G401 (cell line): ENCODE measurements around the gene APEX2. TPM values are rescaled to one million over a fixed set of nuclear protein-coding genes. Genes with fewer than 3 reads are reported as not detected.
"Not testable (repeated sequence)": the region's sequence is repeated elsewhere in the genome, so short reads cannot be mapped to it uniquely, and the experiment has no call there.

Experiments used
- DNase-seq: peaks from one replicate; pipeline ENCODE4 v3.0.0-alpha.2; 2015; ENCODE audit warnings: low spot score
- in situ Hi-C: cut with HindIII; loops from 2 replicates; pipeline ENCODE4 v1.10.0; 2016; ENCODE audit warnings: low sequenced_read_pairs, mixed read lengths
- total RNA-seq: library from RNA; depleted of rRNA; stranded (reverse); fragments of >200 nt; shearing (Covaris generic); gene quantifications from 2 replicates; pipeline ENCODE4 v1.2.3, GENCODE V29; 2014

Gene APEX2
- total RNA-seq, 1 experiment from 2014 or later = 10.7 TPM

GRCh38 chrX:55007656-55008055, 7.5 kb downstream of the APEX2 start:
- in situ Hi-C loops = no loop called here
- DNase-seq = no peak

GRCh38 chrX:55008571-55009358, 8.6 kb downstream of the APEX2 start:
- no peak for DNase-seq

GRCh38 chrX:55011294-55011693, 11.1 kb downstream of the APEX2 start:
- in situ Hi-C loops = no loop called here
- DNase-seq = no peak

More at GRCh38 chrX:55008571-55009358, 8.6 kb downstream of the APEX2 start:
- in situ Hi-C loops = no loop called here

GRCh38 chrX:55014897-55015299, 14.7 kb downstream of the APEX2 start:
- in situ Hi-C loops = no loop called here
- no peak for DNase-seq

GRCh38 chrX:55026143-55026542, 26.0 kb downstream of the APEX2 start:
- in situ Hi-C loops = no loop called here
- no peak for DNase-seq

- DNase-seq = no peak
- in situ Hi-C loops = no loop called here
Observed at GRCh38 chrX:55026840-55027239, 26.7 kb downstream of the APEX2 start.

- in situ Hi-C loops = no loop called here
- DNase-seq = no peak
Observed at GRCh38 chrX:55028040-55028439, 27.9 kb downstream of the APEX2 start.

- no peak for DNase-seq
- in situ Hi-C loops = no loop called here
Observed at GRCh38 chrX:55028611-55029010, 28.4 kb downstream of the APEX2 start.

GRCh38 chrX:55029291-55029690, 29.1 kb downstream of the APEX2 start:
- no peak for DNase-seq
- in situ Hi-C loops = no loop called here

- no peak for DNase-seq
- in situ Hi-C loops = no loop called here
Observed at GRCh38 chrX:55030271-55031205, 30.4 kb downstream of the APEX2 start, which contains the start of gene ALAS2. TSS of gene ALAS2 (minus strand) at chrX:55030977. CDS start at chrX:55026000, 4,977 bp downstream.

- in situ Hi-C loops = no loop called here
- DNase-seq = no peak
Observed at GRCh38 chrX:55033429-55033828, 33.3 kb downstream of the APEX2 start.

GRCh38 chrX:55039471-55039870, 39.3 kb downstream of the APEX2 start:
- no peak for DNase-seq
- in situ Hi-C loops = no loop called here

GRCh38 chrX:55041514-55041913, 41.4 kb downstream of the APEX2 start:
- in situ Hi-C loops = no loop called here
- DNase-seq = no peak

GRCh38 chrX:55050599-55050998, 50.4 kb downstream of the APEX2 start:
- in situ Hi-C loops, DNase-seq: not testable (repeated sequence)

GRCh38 chrX:55056820-55057674, 56.9 kb downstream of the APEX2 start:
- in situ Hi-C loops = no loop called here
- DNase-seq = peak; percentile 27

GRCh38 chrX:55057675-55058249, 57.6 kb downstream of the APEX2 start:
- in situ Hi-C loops = no loop called here
- peak; percentile 67 for DNase-seq
